Activated CD8-positive, alpha-beta memory T cell treated with anti-CD3 and anti-CD28 coated beads for 36 hours (primary cell): ENCODE results near the gene CA6. TPM values are rescaled to one million over a fixed set of nuclear protein-coding genes. Genes with fewer than 3 reads are reported as not detected.
"Not testable (repeated sequence)": the region's sequence is repeated elsewhere in the genome, so short reads cannot be mapped to it uniquely, and the experiment has no call there.

Experiments used
- CTCF ChIA-PET: fragments of 350-600 bp; sonication (Branson Sonifier 250); formaldehyde crosslinking; loops from one replicate; lab custom pipeline; 2021; ENCODE audit warnings: antibody characterized with exemption; lab: Charles Lee
- POLR2A ChIA-PET: fragments of 350-600 bp; sonication (Branson Sonifier 250); formaldehyde crosslinking; loops from one replicate; lab custom pipeline; 2021; ENCODE audit warnings: antibody characterized with exemption; lab: Charles Lee
- total RNA-seq, 2 experiments: library from RNA; stranded (reverse); gene quantifications; one replicate each; pipeline ENCODE4 v1.2.3, GENCODE V29; 2021

The CA6 gene
- total RNA-seq, 2 experiments from 2014 or later, result 2.3 to 2.5 TPM

DNA sequence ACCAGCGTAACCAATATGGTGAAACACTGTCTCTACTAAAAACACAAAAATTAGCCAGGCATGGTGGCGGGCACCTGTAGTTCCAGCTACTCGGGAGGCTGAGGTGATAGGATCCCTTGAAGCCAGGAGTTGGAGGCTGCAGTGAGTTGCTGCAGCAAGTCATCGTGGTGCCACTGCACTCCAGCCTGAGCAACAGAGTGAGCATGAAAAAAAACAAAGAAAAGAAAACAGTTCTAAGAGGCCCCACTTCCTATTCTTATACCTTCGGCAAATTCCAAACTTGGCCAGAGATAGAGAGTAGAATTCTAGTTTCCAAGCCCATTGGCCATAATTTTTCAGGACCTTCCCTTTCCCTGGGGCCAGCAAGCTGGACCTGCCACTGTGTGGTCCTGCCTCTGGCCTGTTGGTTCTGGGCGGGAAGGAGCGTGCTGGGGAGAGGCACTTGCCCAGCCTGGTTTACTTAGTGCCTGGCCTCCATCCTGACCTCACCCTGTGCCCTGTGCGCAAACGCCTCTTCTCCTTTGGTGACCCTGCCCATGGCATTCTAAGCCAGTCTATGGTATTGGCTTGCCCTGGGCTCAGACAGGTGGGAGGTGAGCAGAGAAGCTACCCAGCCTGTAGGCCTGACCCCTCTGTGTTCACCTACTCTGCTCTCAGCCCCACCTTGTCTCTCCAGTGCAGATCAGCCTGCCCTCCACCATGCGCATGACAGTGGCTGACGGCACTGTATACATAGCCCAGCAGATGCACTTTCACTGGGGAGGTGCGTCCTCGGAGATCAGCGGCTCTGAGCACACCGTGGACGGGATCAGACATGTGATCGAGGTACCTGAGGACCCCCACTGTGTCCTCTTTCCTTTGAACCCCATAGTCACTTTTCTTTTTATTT, 11.0 kb downstream of the CA6 start:
- CTCF ChIA-PET, result no interaction called here
- POLR2A ChIA-PET, result interaction anchor here (0.7 kb wide), 1 partner anchor 9 kb away, joined by 4 read pairs; no protein-coding TSS in a partner anchor

DNA sequence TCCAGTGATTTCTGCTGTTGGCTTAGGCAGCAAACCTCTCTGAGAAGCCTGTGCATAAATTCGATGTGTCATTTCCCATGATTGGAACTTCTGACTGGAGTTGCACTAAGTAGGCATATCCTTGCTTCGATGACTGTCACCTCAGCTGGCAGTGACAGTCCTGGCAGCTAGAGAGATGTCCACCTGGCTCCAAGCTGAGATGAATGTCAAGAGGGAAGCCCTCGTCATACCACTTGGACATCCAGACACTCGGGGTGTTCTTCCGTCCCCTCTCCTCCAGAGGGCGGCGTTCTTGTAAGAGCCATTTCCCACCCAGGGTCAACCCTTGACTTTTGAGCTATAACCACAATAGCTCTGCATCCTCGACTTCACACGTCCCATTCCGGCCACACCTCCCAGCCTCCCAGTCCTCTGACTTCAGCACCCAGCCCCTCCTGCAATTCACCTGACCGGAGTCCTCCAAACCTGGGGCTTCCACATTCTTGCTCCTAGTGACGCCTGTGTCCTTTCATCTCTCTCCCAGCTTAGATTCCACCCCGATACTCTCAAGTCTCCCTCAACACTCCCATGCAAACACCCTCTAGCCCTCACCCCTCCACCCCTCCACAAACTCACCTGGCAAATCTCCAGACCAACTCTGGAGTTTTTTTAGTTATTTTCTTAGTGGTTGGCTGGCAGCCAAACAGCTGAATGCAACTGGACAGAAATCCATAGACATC, 17.3 kb downstream of the CA6 start:
- POLR2A ChIA-PET, result interaction anchor here (0.7 to 1.4 kb wide), 2 partner anchors 17 to 135 kb away, joined by 3 to 4 read pairs; no protein-coding TSS in a partner anchor
- CTCF ChIA-PET, result interaction anchor here (0.7 to 4.1 kb wide), 9 partner anchors 8 to 89 kb away, joined by 3 to 20 read pairs (median 4); no protein-coding TSS in a partner anchor

DNA sequence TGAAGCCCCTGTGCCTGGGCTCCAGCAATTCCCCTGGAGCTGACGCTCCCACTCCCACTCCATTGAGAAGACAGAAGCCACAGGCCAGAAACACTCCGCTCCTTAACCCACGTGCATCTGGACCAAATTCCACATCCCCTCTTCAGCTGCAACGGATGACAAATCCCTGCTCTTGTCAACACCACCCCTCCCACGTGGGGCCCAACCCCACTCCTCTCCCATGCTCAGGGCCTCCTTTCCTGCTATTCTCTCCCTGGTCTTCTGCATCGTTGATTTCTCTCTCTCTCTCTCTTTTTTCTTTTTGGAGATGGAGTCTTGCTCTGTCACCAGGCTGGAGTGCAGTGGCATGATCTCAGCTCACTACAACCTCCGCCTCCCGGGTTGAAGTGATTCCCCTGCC, 18.3 kb downstream of the CA6 start:
- CTCF ChIA-PET, result interaction anchor here (0.9 to 4.1 kb wide), 6 partner anchors 17 to 92 kb away, joined by 3 to 20 read pairs (median 8); no protein-coding TSS in a partner anchor
- POLR2A ChIA-PET, result interaction anchor here (1.4 to 2.1 kb wide), 2 partner anchors 18 to 85 kb away, joined by 3 to 5 read pairs; partner anchors contain the start of gene ENO1

GRCh38 chr1:8965121-8965820, 19.6 kb downstream of the CA6 start:
- ChIA-PET CTCF (interaction anchor here (1.0 to 4.1 kb wide), 2 partner anchors 40 to 46 kb away, joined by 4 to 20 read pairs; no protein-coding TSS in a partner anchor), POLR2A (interaction anchor here (2.1 kb wide), 1 partner anchor 87 kb away, joined by 5 read pairs; the partner anchor contains the start of gene ENO1)

GRCh38 chr1:8966606-8967005, 20.9 kb downstream of the CA6 start:
- CTCF ChIA-PET, result interaction anchor here (1.3 kb wide), 1 partner anchor 48 kb away, joined by 3 read pairs; no protein-coding TSS in a partner anchor
- POLR2A ChIA-PET, result interaction anchor here (0.6 kb wide), 1 partner anchor 89 kb away, joined by 3 read pairs; no protein-coding TSS in a partner anchor

DNA sequence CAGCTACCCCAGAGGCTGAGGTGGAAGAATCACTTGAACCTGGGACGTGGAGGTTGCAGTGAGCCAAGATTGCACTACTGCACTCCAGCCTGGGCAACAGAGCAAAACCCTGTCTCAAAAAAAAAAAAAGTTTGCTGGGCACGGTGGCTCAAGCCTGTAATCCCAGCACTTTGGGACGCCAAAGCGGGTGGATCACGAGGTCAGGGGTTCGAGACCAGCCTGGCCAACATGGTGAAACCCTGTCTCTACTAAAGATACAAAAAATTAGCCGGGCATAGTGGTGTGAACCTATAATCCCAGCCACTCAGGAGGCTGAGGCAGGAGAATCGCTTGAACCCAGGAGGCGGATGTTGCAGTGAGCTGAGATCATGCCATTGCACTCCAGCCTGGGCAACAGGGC, 23.2 kb downstream of the CA6 start:
- POLR2A ChIA-PET, CTCF ChIA-PET: not testable (repeated sequence)

GRCh38 chr1:8969937-8970336, 24.3 kb downstream of the CA6 start:
- POLR2A ChIA-PET, result interaction anchor here (0.6 kb wide), 1 partner anchor 10 kb away, joined by 5 read pairs; no protein-coding TSS in a partner anchor
- CTCF ChIA-PET, result interaction anchor here (0.7 to 2.8 kb wide), 3 partner anchors 16 to 107 kb away, joined by 5 to 14 read pairs (median 7); no protein-coding TSS in a partner anchor

DNA sequence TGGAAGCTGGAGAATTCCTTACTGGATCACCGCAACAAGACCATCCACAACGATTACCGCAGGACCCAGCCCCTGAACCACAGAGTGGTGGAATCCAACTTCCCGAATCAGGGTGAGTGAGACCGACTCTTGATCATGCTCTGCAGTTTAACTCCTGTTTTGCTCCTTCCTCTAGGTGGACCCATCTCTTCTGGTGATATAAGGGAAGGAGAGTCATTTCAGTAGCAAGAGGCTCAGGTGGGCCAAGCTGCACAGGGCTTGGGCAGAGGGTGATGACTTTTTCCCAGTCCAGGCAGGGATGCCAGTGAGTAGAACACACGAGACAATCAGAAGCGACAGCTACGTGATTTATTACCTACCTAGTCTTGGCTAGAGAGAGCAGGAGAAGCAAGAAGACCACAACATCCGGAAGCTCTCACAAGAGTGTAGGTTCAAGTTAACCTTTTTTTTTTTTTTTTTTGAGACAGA, 25.2 kb downstream of the CA6 start:
- POLR2A ChIA-PET, result interaction anchor here (0.7 to 1.1 kb wide), 2 partner anchors 17 to 89 kb away, joined by 4 to 5 read pairs; no protein-coding TSS in a partner anchor
- CTCF ChIA-PET, result interaction anchor here (0.7 to 2.8 kb wide), 7 partner anchors 8 to 1170 kb away, joined by 3 to 14 read pairs (median 3); no protein-coding TSS in a partner anchor

DNA sequence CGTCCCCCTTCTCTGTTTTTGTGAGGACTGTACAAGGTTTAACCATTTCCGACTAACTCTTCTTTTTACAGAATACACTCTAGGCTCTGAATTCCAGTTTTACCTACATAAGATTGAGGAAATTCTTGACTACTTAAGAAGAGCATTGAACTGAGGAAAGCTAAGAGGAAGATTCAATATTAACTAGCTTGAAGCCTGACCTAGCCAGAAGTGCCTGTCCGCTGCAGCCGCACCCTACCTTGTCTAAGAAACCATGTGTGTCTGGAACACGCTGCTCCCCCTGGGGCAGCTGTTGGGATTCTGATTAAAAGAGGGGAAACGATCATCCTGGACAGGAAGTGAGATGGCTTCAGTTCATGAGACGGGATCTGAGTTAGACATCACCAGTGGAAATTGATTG, 28.9 kb downstream of the CA6 start:
- ChIA-PET CTCF (interaction anchor here (0.8 kb wide), 1 partner anchor 13 kb away, joined by 3 read pairs; no protein-coding TSS in a partner anchor), POLR2A (interaction anchor here (0.6 kb wide), 1 partner anchor 98 kb away, joined by 3 read pairs; no protein-coding TSS in a partner anchor)

GRCh38 chr1:8976338-8976737, 30.7 kb downstream of the CA6 start:
- CTCF ChIA-PET, result no interaction called here

GRCh38 chr1:8976896-8977450, 31.3 kb downstream of the CA6 start:
- POLR2A ChIA-PET, result no interaction called here

More at GRCh38 chr1:8976338-8976737, 30.7 kb downstream of the CA6 start:
- POLR2A ChIA-PET, result no interaction called here

DNA sequence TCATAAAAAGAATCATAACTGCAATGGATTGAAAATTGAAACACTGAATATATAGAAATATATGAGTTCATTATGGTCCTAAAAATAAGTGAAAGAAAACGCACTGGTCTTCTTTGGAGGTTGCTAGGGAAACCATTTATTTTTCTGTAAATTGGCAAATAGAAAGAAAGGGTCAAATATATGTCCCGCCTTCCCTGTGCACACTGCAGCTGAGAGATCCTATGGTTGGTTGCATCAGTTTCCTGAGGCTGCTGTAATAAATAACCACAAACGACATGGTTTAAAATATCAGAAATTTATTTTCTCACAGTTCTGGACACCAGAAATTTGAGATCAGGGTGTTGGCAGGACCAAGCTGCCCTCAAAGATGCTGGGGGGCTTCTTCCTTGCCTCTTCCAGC, 35.0 kb downstream of the CA6 start:
- POLR2A ChIA-PET, result no interaction called here
- CTCF ChIA-PET, result interaction anchor here (1.2 kb wide), 1 partner anchor 10 kb away, joined by 3 read pairs; no protein-coding TSS in a partner anchor

More at GRCh38 chr1:8976896-8977450, 31.3 kb downstream of the CA6 start:
- CTCF ChIA-PET, result interaction anchor here (0.7 to 1.4 kb wide), 2 partner anchors 28 to 47 kb away, joined by 4 read pairs; no protein-coding TSS in a partner anchor

GRCh38 chr1:8981169-8981568, 35.5 kb downstream of the CA6 start:
- ChIA-PET CTCF (no interaction called here), POLR2A (no interaction called here)

DNA sequence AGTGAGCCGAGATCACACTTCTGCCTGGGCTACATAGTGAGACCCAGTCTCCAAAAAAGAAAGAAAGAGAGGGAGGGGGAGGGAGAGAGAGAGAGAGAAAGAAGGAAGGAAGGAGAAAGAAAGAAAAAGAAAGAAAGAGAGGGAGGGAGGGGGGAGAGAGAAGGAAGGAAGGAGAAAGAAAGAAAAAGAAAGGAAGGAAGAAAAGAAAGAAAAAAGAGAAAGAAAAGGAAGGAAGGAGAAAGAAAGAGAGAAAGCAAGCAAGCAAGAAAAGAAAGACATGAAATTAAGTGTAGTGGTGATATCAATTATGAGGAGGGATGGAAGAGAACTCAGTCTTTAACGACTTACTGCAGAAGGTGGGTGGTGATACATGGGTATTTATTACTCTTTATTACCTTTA, 38.5 kb downstream of the CA6 start:
- ChIA-PET CTCF (interaction anchor here (0.7 to 1.1 kb wide), 2 partner anchors 54 to 66 kb away, joined by 3 to 4 read pairs; no protein-coding TSS in a partner anchor), POLR2A (no interaction called here)

DNA sequence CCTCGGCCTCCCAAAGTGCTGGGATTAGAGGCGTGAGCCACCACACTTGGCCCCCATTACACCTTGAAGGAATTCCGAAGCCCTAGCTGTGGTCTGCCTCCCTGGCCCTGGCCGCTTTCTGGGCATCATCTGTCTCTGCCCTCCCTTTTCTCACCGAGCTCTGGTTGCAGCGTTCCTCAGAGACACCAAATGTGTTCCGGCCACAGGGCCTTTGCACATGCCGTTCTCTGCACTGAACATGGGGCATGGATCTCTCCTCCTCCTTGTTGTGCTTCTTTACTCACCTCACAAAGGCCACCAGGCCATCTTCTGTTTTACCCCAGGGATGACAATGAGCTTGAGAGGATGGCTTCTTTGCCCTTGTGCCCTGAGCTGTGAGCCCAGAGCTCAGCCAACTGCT, 39.3 kb downstream of the CA6 start:
- POLR2A ChIA-PET, result no interaction called here
- CTCF ChIA-PET, result interaction anchor here (0.6 to 3.2 kb wide), 6 partner anchors 14 to 66 kb away, joined by 3 to 14 read pairs (median 4); no protein-coding TSS in a partner anchor

DNA sequence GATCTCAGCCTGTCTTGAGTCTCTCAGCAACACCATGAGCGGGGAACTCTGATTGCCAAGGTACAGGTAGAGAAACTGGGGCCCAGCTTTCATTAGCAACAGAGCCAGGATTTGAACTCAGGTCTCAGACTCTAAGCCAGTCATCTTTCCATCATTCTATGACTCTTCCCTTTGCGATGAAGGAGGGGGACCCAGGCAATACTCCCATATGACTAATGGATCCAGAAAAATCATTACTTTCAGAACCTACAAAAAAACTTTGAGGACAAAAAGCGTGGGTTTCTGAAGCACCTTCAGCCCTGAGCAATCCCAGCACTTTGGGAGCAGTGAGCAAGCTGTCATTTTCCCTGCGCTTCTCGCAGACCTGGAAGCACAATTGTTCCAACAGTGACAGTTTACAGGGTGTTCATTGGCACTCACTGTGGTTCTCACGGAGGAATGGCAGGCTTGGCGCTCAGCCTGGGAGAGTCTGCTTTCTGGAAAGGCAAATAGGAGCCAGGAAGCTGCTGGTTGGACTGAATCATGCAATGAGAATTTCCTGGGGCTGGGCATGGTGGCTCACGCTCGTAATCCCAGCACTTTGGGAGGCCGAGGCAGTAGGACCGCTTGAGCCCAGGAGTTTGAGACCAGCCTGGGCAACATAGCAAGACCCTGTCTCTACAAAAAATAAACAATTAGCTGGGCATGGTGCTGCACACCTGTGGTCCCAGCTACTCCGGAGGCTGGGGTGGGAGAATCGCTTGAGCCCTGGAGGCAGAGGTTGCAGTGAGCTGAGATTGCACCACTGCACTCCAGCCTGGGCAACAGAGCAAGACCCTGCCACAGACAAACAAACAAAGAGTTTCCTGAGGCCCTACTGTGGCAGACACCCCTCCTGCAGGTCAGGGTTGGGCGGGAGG, 40.5 kb downstream of the CA6 start:
- POLR2A ChIA-PET, result no interaction called here
- CTCF ChIA-PET, result interaction anchor here (1.5 to 6.0 kb wide), 4 partner anchors 15 to 68 kb away, joined by 5 to 55 read pairs (median 14); no protein-coding TSS in a partner anchor
